Breast epithelium (tissue), 4 donors: ENCODE data around the gene FSIP1. TPM values are rescaled to one million over a fixed set of nuclear protein-coding genes. Genes with fewer than 3 reads are reported as not detected.

ENCODE experiments used
- DNase-seq, 2 donors: peaks; one replicate each; pipeline ENCODE4 v3.0.0-alpha.2; 2019; ENCODE audit warnings: low spot score in 2 of 2
- H3K27ac ChIP-seq, 2 donors: fragments of 200-600 bp; sonication (generic) in 1 of 2; one replicate each; pipeline ENCODE4 v1.5.1; 2016 to 2019; ENCODE audit warnings: mild to moderate bottlenecking in 1 of 2
- H3K27me3 ChIP-seq, 2 donors: fragments of 200-600 bp; sonication (generic) in 1 of 2; one replicate each; pipeline versions ENCODE4 v1.5.1 to v1.6.0; 2017 to 2019; ENCODE audit warnings: control low read depth in 1 of 2, mild to moderate bottlenecking in 1 of 2
- H3K36me3 ChIP-seq: fragments of 200-600 bp; one replicate; pipeline ENCODE4 v1.5.1; 2019
- H3K4me1 ChIP-seq, 2 donors: fragments of 200-600 bp; sonication (generic); one replicate each; pipeline ENCODE4 v1.5.1; 2016 to 2019; ENCODE audit warnings: control low read depth in 1 of 2
- H3K4me3 ChIP-seq, 3 donors: fragments of 200-600 bp; sonication (generic); 1 replicate in 2 of 3; 2 replicates in 1 of 3; pipeline ENCODE4 v1.5.1; 2016 to 2019; ENCODE audit warnings: mild to moderate bottlenecking in 3 of 3, moderate library complexity in 2 of 3
- H3K9me3 ChIP-seq, 2 donors: fragments of 200-600 bp; sonication (generic) in 1 of 2; one replicate each; pipeline ENCODE4 v1.5.1; 2016 to 2019; ENCODE audit warnings: control low read depth in 1 of 2
- CTCF ChIP-seq, 3 donors: fragments of 450-650 bp; IDR thresholded peaks; one replicate each; pipeline ENCODE4 v1.5.1; 2016 to 2017; ENCODE audit warnings: antibody characterized with exemption in 3 of 3, mild to moderate bottlenecking in 3 of 3, moderate library complexity in 3 of 3
- POLR2A ChIP-seq: fragments of 450-650 bp; IDR thresholded peaks from one replicate; pipeline ENCODE4 v1.6.1; 2016; ENCODE audit warnings: antibody characterized with exemption, mild to moderate bottlenecking, moderate library complexity
- POLR2AphosphoS5 ChIP-seq, 3 donors: sonication (generic); formaldehyde crosslinking; IDR thresholded peaks; one replicate each; pipeline ENCODE4 v1.6.1; 2017; ENCODE audit warnings: antibody characterized with exemption in 3 of 3
- intact Hi-C: fragments of 100-400 bp; cut with DNase I; formaldehyde crosslinking; loops from one replicate; pipeline ENCODE4 v1.15.1; 2023; ENCODE audit warnings: low total_unique reads
- total RNA-seq, 3 donors: library from RNA; depleted of rRNA; stranded (reverse); fragments of >200 nt; gene quantifications; one replicate each; pipeline ENCODE4 v1.1.0, GENCODE V29; 2016

FSIP1 gene
- total RNA-seq, 3 donors from 2014 or later, result 0.32 to 23.3 (median 16.2) TPM

GRCh38 chr15:39692356-39693327 lies 90.0 kb downstream of the FSIP1 start:
- H3K4me1 ChIP-seq, result no peaks in the 10 kb centered on the region
- H3K9me3 ChIP-seq, result no peaks in the 10 kb centered on the region
- intact Hi-C loops, result no loop called here
- H3K4me3 ChIP-seq, result peak overlapping the region in 2 of 3 donors; percentile 15 to 46
- H3K27me3 ChIP-seq, result no peaks in the 10 kb centered on the region
- no peak for DNase-seq
- TF ChIP-seq POLR2AphosphoS5 (IDR thresholded peaks at IDR 0.05), result no peak
- TF ChIP-seq POLR2A, result no peak
- no peak for TF ChIP-seq CTCF (IDR thresholded peaks at IDR 0.05)
- no peak overlapping the region for H3K27ac ChIP-seq
- H3K36me3 ChIP-seq, result no peaks in the 10 kb centered on the region

GRCh38 chr15:39690881-39691634 lies 91.6 kb downstream of the FSIP1 start:
- intact Hi-C loops, result no loop called here
- no peaks in the 10 kb centered on the region for H3K9me3 ChIP-seq
- no peak for DNase-seq
- no peaks in the 10 kb centered on the region for H3K36me3 ChIP-seq
- no peak for TF ChIP-seq POLR2A
- TF ChIP-seq POLR2AphosphoS5 (IDR thresholded peaks at IDR 0.05), result no peak
- no peak for TF ChIP-seq CTCF (IDR thresholded peaks at IDR 0.05)
- H3K27ac ChIP-seq, result no peak overlapping the region
- no peak overlapping the region for H3K4me3 ChIP-seq
- H3K27me3 ChIP-seq, result no peaks in the 10 kb centered on the region
- no peaks in the 10 kb centered on the region for H3K4me1 ChIP-seq

- Histone ChIP-seq H3K36me3 (no peaks in the 10 kb centered on the region), H3K4me3 (no peak overlapping the region), H3K4me1 (no peaks in the 10 kb centered on the region), H3K27ac (no peak overlapping the region), H3K27me3 (no peaks in the 10 kb centered on the region), H3K9me3 (no peaks in the 10 kb centered on the region)
- TF ChIP-seq POLR2AphosphoS5 (IDR thresholded peaks at IDR 0.05) (no peak), CTCF (IDR thresholded peaks at IDR 0.05) (no peak), POLR2A (no peak)
- no peak for DNase-seq
- intact Hi-C loops, result no loop called here
Observed at GRCh38 chr15:39687965-39688364, 94.7 kb downstream of the FSIP1 start.

GRCh38 chr15:39685999-39686613 lies 96.5 kb downstream of the FSIP1 start:
- Histone ChIP-seq H3K36me3 (no peaks in the 10 kb centered on the region), H3K27ac (no peak overlapping the region), H3K9me3 (no peaks in the 10 kb centered on the region), H3K27me3 (no peaks in the 10 kb centered on the region), H3K4me1 (no peaks in the 10 kb centered on the region), H3K4me3 (no peak overlapping the region)
- intact Hi-C loops, result no loop called here
- peak in 1 of 2 donors; percentile 32 for DNase-seq
- peak; percentile 76 to 84 (median 79) for TF ChIP-seq CTCF (IDR thresholded peaks at IDR 0.05)
- no peak for TF ChIP-seq POLR2A
- no peak for TF ChIP-seq POLR2AphosphoS5 (IDR thresholded peaks at IDR 0.05)
